ES-I3 (cell line): ENCODE results near the gene ZNF121.
"Not testable (repeated sequence)": the region's sequence is repeated elsewhere in the genome, so short reads cannot be mapped to it uniquely, and the experiment has no call there.

ENCODE experiments used
- H3K36me3 ChIP-seq: 2 replicates; pipeline ENCODE4 v1.6.1; 2013; ENCODE audit warnings: mild to moderate bottlenecking, low read length, control low read depth, moderate library complexity; ENCODE audit not compliant: insufficient read depth
- H3K4me1 ChIP-seq: 2 replicates; pipeline ENCODE4 v1.6.1; 2013; ENCODE audit warnings: mild to moderate bottlenecking, control low read depth, low read length; ENCODE audit not compliant: insufficient read depth
- H3K9ac ChIP-seq: 2 replicates; pipeline ENCODE4 v1.6.1; 2013; ENCODE audit warnings: low read depth, mild to moderate bottlenecking, low read length, moderate library complexity
- H3K9me3 ChIP-seq: 2 replicates; pipeline ENCODE4 v1.6.1; 2013; ENCODE audit warnings: mild to moderate bottlenecking, low read length, moderate library complexity; ENCODE audit not compliant: control insufficient read depth, insufficient read depth

The ZNF121 gene

GRCh38 chr19:9565900-9566705 lies 18.2 kb downstream of the ZNF121 start:
- H3K36me3 ChIP-seq: peaks cover 71% of the 10 kb centered on the region
- H3K4me1 ChIP-seq: no peaks in the 10 kb centered on the region
- peaks cover 77% of the 10 kb centered on the region for H3K9me3 ChIP-seq
- no peak overlapping the region for H3K9ac ChIP-seq

- no peaks in the 10 kb centered on the region for H3K4me1 ChIP-seq
- H3K9ac ChIP-seq: no peak overlapping the region
- H3K9me3 ChIP-seq: no peaks in the 10 kb centered on the region
- H3K36me3 ChIP-seq: no peaks in the 10 kb centered on the region
These were observed 31.6 kb downstream of the ZNF121 start for GRCh38 chr19:9552536-9553274.

- no peak overlapping the region for H3K9ac ChIP-seq
- no peaks in the 10 kb centered on the region for H3K36me3 ChIP-seq
- no peaks in the 10 kb centered on the region for H3K9me3 ChIP-seq
- H3K4me1 ChIP-seq: no peaks in the 10 kb centered on the region
These were observed 36.4 kb downstream of the ZNF121 start for GRCh38 chr19:9547870-9548269.

GRCh38 chr19:9541281-9541680 lies 43.0 kb downstream of the ZNF121 start:
- H3K4me1 ChIP-seq, H3K9ac ChIP-seq, H3K9me3 ChIP-seq, H3K36me3 ChIP-seq: not testable (repeated sequence)

GRCh38 chr19:9539921-9540320 lies 44.4 kb downstream of the ZNF121 start:
- not testable (repeated sequence) for H3K4me1 ChIP-seq, H3K9me3 ChIP-seq, H3K9ac ChIP-seq
- peaks cover 15% of the 10 kb centered on the region; the same call in 1 of the 2 replicates for H3K36me3 ChIP-seq

- H3K9ac ChIP-seq: peak overlapping the region; percentile 100
- H3K36me3 ChIP-seq: peaks cover 21% of the 10 kb centered on the region
- peaks cover 13% of the 10 kb centered on the region for H3K9me3 ChIP-seq
- H3K4me1 ChIP-seq: not testable (repeated sequence)
These were observed 45.1 kb downstream of the ZNF121 start for GRCh38 chr19:9539201-9539600.

- H3K9me3 ChIP-seq: peaks cover 15% of the 10 kb centered on the region
- no peaks in the 10 kb centered on the region for H3K4me1 ChIP-seq
- peak within 1 kb of the TSS; percentile 100 for H3K9ac ChIP-seq
- peaks cover 29% of the 10 kb centered on the region for H3K36me3 ChIP-seq
These were observed 45.9 kb downstream of the ZNF121 start, which contains the start of gene ZNF426 for GRCh38 chr19:9538183-9539058. Gene ZNF426, minus strand, starts transcription at chr19:9538645. Its CDS starts 2,413 bp downstream, at chr19:9536232.

GRCh38 chr19:9535934-9536333 lies 48.4 kb downstream of the ZNF121 start:
- H3K36me3 ChIP-seq: peaks cover 51% of the 10 kb centered on the region
- H3K9me3 ChIP-seq: peaks cover 33% of the 10 kb centered on the region
- H3K4me1 ChIP-seq: no peaks in the 10 kb centered on the region
- H3K9ac ChIP-seq: no peak overlapping the region

- no peaks in the 10 kb centered on the region for H3K4me1 ChIP-seq
- no peak overlapping the region for H3K9ac ChIP-seq
- H3K36me3 ChIP-seq: peaks cover 85% of the 10 kb centered on the region
- H3K9me3 ChIP-seq: peaks cover 67% of the 10 kb centered on the region
These were observed 52.4 kb downstream of the ZNF121 start for GRCh38 chr19:9531933-9532332.

GRCh38 chr19:9528757-9529336 lies 55.5 kb downstream of the ZNF121 start:
- H3K9me3 ChIP-seq: peaks cover 67% of the 10 kb centered on the region
- no peaks in the 10 kb centered on the region for H3K4me1 ChIP-seq
- H3K9ac ChIP-seq: no peak overlapping the region
- H3K36me3 ChIP-seq: peaks cover 67% of the 10 kb centered on the region

- H3K4me1 ChIP-seq: no peaks in the 10 kb centered on the region
- peaks cover 25% of the 10 kb centered on the region for H3K36me3 ChIP-seq
- no peak overlapping the region for H3K9ac ChIP-seq
- peaks cover 42% of the 10 kb centered on the region for H3K9me3 ChIP-seq
These were observed 60.3 kb downstream of the ZNF121 start for GRCh38 chr19:9523885-9524474.
